GM19025 (cell line): ENCODE results near the gene APMAP.

Source experiments
- ATAC-seq: cut with Tn5 transposase; IDR thresholded peaks from one replicate; pipeline ENCODE4 v1.9.1; 2021; ENCODE audit warnings: mild to moderate bottlenecking, low read depth, moderate library complexity; ENCODE audit not compliant: unreplicated experiment

The APMAP gene

DNA sequence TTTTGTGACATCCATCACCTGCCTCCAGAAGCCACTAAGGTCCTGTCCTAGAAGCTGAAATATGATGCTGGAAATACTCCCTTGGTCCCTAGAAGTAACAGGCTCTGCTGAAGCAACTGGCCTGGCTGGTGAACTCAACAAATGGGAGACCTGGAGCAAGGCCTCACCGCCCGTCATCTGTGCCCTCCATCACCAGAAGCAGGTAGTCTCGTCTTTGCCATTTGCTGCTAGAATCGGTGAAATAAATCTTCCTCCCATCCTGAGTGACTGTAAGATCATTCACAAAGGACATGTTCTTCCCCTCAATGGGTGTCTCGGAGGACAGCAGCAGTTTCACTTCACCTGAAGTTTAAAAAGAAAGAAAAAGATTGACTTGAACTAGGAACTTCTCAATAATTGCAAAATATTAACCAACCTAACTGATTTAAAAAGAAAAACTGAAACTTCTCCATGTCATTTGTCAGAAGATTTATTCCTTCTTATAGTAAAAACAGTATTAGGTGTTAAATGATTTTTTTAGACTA is 22.5 kb downstream of the APMAP start:
- no peak for ATAC-seq

GRCh38 chr20:24969186-24970029 is 23.1 kb downstream of the APMAP start:
- ATAC-seq = no peak

- no peak for ATAC-seq
These were observed 24.2 kb downstream of the APMAP start for GRCh38 chr20:24968278-24968800.

DNA sequence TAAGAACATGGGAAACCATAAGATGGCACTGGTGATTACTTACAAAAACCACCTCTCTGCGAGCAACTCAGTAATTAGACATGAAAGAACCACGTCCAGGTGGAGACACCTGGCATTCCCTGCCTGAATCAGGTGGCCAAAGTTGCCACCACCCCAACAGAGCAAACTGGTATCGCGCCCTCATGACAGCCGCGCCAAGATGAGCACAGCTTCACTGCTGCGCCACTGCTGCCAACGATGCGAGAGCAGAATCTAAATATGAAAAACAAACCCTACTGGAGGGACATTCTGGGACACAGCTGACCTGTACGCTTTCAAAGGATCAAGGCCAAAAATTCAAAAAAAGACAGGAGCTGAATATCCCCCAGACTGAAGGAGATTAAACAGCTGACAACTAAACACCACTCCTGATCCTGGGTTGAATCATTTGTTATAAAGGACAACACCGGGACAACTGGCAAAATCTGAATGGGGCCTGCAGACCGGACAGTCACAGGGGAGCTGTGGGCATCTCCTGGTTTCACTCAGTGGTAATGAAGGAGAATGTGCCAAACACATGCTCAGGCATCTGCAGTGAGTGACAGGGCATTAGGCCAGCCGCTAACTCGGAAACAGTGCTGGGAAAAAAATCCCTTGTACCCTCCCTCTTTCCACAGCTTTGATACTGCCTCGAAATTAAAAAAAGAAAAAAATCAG is 26.1 kb downstream of the APMAP start:
- ATAC-seq = no peak

- no peak for ATAC-seq
These were observed 27.3 kb downstream of the APMAP start for GRCh38 chr20:24965065-24965919.

DNA sequence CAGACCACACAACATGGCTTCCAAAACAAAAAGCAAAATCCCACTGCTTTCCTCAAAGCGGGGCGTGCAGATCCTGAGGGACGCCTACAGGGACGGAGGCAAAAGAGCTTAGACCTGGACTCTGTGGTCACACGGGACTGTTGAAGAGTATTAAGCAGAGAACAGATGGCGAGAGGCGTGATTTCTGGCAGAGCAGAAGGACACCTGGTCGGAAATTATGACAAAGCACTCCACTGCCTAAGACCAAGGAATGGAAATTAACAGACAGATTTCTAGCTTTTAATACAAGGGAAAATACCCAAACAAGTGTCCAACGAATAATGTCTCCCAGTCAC is 28.1 kb downstream of the APMAP start:
- no peak for ATAC-seq

DNA sequence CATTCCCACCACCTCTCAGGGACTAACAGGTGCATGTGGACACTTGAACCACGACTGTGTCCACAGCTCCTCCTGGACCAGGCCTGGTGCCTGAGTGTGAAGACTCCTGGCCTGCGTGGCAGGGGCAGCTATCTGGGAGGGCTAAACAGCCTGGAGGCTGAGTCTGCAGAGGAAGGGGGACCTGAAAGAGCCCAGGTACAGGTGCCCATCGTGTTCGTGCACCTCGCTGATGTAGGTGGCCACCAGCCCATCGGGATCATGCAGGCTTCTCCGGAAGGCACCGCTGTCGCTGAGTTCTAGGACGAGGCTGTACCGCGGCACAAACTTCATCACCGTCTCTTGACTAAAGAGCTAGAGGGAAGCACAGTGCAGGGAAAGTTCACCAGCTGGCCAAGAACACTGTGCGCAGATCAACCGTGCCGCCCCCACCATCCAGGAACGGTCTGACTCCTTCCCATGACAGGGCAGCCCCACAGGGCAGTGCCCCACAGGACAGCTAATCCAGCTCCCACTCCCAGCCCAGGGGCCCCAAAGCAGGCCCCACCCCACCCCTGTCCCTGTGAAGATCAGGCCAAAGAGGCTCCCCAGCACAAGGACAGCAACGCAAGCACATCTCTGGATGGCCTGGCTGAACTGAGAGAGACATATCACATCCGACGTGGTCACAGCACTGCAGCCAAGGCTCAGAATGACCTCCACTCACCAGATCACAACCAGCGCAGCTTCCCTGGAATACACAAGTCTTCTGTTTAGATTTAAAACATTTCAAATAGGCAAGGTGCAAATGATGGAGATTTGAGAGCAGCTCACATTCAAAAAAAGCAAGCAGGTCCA is 28.7 kb downstream of the APMAP start:
- ATAC-seq = no peak

DNA sequence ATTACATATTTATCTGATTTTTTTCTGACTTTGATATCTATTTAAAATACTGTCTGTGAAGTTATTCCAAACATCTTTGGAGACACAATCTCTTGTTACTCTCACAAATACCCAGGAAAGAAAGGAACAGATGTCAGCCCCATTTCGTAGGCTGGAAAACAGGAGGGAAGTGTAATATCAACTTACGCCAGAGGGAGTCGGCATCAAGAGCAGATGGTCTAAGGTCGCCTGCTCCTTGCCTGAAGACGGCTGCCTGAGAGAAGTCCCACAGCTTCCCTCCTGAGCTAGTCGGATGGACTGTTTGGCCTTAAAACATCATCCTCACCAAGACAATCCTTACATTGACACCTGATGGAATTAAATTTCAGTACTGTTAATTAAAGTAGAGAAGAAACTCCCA is 30.0 kb downstream of the APMAP start:
- no peak for ATAC-seq

DNA sequence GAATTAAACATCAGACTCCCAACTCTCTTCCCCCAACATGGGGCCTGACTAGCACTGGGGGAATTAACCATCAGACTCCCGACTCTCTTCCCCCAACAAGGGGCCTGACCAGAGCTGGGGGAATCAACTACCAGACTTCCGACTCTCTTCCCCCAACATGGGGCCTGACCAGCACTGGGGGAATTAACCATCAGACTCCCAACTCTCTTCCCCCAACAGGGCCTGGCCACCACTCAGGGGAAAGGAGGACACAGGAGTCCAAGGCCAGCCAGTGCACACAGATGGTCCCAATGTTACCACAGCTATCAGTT is 30.4 kb downstream of the APMAP start:
- no peak for ATAC-seq

- no peak for ATAC-seq
These were observed 31.0 kb downstream of the APMAP start for GRCh38 chr20:24961384-24962181.

DNA sequence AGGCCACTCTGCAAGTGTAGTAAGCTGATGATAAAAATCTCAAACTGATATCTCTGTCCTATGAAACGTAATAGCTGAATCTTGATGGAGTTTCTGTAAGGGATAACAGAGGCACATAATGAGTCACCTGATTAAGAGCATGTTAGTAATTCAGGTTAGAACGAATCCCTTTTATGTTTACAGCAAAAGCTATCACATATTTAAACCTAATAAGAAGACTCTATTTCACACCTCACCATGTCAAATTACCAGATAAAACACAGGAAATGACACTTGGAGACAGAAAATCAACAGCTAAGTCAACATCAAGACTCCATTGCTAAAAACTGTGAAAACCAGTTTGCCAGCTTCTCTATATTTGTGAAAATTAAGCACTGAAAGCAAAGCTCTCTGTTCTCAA is 31.7 kb downstream of the APMAP start:
- no peak for ATAC-seq

- no peak for ATAC-seq
These were observed 32.2 kb downstream of the APMAP start for GRCh38 chr20:24960302-24960801.

DNA sequence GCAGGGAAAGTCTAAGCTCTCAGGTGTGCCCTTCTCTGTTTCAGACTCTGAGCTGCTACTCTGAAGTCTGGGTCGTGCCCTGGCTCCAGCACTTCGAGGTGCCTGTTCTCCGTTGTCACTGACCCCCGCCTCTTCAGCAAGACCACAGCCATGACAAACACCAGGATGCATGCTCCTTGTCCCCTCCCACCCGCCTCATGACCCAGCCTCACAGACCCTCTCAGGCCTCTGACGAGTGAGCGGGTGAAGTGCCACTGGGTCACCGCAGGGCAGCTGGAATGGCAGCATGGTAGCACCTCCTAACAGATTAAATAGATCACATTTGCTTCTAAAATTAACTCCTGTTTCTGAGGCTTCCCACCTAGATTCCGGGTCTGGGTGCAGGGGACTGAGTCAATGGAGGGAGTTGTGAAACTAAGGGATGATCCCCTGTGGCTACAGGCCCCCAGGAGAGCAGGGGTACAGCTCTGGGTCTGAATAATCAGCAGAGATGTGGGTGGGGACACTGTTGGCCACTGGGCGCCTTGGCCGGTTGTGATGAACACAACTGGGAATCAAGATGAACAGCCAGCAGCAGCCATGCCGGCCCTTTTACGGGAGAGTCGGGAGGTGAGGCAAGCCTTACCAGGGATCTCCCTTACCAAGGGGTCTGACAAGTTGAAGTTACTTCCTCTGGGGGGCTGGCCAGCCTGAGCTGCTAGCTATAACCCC is 32.8 kb downstream of the APMAP start:
- no peak for ATAC-seq

GRCh38 chr20:24958506-24959385 is 33.8 kb downstream of the APMAP start:
- no peak for ATAC-seq

DNA sequence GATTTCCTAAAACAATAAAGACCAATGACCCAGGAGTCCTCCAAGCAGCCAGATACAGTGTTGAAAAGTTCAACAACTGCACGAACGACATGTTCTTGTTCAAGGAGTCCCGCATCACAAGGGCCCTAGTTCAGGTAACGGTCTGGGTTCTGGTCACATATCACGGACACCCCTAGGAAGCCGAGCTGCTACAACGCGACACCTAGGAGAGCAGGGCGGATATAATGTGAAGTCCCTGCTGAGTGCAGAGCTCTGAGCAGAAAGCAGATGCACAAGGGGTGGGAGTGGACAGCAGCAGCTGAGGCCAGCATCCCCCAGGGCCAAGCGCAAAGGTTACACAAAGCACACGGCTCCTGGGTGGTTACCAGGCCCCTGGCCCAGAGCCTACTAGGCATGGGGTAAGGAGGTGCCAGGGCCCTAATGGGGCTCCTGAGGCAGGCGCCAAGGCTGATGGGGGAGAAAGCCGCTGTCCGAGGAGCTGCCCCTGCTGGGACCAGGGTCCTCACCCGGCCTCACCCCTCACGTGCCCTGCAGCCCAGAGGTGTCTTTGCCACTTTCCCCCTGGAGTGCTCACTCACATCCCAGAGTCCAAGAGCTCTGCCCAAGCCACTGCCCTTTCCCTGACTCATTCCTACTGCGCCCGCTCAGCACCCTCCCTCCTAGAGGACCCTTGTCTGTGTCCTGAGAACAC is 35.1 kb downstream of the APMAP start:
- no peak for ATAC-seq

GRCh38 chr20:24956001-24956841 is 36.3 kb downstream of the APMAP start:
- ATAC-seq = no peak
